Stimulated activated CD4-positive, alpha-beta T cell treated with anti-CD3 and anti-CD28 coated beads, Interleukin-12 subunit alpha, Interleukin-12 subunit beta, amount 100 ng/mL, for 4 hours (primary cell): ENCODE results near the gene GPD2.

Experiments
- DNase-seq: peaks from one replicate; pipeline ENCODE4 v3.0.0-alpha.2; 2020

GPD2 gene

DNA sequence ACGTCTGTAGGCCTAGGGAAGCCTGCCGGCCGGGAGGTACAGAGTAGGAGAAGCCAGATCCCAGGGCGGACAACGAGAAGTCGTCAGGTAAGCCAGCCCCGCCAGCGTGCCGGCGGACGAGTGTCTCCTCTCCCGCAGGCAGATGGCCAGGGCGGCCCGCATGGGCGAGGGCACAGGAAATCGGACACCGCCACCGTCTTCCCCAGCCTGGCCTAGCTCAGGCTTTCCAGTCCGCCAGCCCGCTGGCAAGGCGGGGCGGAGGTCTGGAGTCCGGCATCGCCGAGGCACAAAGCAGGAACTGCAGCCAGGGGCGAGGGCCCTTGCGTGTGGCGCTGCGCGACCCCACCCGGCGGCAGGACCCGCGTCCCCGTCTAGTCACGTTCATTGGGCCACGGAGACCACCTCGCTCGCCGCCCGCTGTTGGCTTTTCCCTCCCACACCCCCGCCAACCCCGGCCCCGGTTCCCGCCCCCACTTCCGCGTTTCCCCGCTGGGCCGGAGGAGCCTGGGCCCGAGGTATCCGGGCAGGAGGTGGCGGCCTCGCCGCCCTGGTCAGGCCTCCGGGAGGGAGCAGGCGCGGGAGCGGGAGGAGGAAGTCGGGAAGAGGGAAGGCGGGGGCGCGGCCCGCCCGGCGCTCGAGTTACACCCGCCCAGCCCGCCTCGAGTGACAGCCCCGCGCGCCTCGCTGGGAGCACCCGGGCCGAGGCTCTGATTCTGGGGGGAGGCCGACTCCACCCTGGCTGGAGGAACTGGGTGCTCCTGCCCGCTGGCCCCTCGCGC is at the start of gene GPD2:
GPD2 (plus strand) TSS at position 662 of the 779 bp plus-strand sequence. CDS start 39,727 bp downstream, outside the sequence.
- DNase-seq = peak; percentile 58

GRCh38 chr2:156394033-156394741 is 42.0 kb upstream of the GPD2 start:
- DNase-seq = no peak

- DNase-seq = no peak
Observed at GRCh38 chr2:156396126-156396525, 40.1 kb upstream of the GPD2 start.

DNA sequence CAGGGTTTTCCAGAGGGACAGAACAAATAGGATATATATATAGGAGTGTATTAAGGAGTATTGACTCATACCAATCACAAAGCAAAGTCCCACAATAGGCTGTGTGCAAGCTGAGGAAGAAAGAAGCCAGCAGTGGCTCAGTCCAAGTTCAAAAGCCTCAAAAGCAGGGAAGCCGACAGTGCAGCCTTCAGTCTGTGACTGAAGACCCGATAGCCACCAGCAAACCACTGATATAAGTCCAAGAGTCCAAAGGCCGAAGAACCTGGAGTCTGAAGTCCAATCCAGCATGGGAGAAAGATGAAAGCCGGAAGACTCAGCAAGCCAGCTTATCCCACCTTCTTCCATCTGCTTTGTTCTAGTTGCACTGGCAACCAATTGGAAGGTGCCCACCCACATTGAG is 39.0 kb upstream of the GPD2 start:
- no peak for DNase-seq

DNA sequence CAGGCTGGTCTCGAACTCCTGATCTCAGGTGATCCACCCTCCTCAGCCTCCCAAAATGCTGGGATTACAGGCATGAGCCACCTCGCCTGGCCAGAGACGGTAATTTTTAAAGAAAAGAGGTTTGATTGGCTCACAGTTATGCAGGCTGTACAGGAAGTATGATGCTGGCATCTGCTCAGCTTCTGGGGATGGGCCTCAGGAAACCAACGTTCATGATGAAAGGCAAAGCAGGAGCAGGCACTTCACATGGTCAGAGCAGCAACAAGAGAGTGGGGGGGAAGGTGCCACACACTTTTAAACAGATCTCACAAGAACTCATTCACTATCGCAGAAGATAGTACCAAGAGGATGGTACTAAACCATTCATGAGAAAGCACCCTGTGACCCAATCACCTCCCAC is 38.0 kb upstream of the GPD2 start:
- DNase-seq = no peak

- no peak for DNase-seq
Observed at GRCh38 chr2:156399224-156399949, 36.8 kb upstream of the GPD2 start.

- no peak for DNase-seq
Observed at GRCh38 chr2:156399950-156400705, 36.1 kb upstream of the GPD2 start.

DNA sequence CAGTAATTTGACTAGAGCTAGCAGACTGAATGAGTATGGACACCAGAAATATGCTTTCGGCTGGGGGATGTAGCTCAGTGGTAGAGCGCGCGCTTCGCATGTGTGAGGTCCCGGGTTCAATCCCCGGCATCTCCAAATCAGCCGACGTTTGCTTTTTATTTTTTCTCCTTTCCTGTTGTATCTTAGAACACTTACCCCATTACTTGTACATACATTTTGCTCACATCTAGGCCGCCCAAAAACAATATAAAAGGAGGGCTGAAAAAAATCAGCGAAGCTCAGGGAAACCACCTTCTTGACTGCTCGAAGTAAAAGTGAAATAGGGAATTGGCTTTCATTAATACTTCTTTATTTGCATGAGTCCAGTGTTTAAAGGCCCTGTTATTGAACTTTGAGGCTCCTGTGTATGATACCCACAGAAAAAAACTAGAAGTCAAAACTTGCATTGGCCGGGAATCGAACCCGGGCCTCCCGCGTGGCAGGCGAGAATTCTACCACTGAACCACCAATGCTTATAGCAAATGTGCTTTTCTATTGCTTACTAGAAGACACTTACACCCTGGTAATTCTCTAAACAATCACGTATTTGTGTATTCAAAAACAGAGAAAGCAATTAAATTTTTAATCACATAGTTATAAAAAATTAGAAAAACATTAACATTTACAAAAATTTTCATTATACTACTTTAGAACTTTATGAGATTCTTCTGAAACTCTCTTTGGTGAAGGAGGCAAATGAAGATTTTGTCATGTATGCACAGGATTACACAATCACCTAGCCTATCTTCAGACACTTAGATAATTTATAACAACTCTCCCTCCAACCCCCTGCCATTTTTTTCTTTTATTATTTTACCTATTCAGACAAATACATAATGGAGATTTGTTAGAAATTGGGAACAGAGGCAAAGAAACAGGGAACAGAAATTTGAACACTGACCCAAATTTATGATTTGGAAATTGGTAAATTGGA is 35.2 kb upstream of the GPD2 start:
- DNase-seq = peak; percentile 75

DNA sequence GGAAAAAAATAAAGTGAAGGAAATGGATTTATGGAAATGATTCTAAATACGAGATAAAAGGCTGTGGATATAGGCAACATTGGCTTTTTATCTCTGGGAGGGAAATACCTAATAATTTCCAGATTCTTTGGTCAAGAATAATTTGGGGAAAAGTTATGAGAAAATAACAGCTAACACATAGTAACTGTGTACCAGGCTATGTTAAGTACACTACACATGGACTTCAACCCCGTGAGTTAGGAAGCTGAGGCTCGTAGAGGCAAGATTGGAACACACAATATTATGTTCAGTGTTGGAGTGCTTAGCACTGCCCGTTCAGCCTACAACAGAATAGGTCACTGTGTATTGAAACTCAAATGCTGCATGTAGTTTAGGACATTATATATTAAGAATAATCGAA is 34.3 kb upstream of the GPD2 start:
- DNase-seq = no peak

DNA sequence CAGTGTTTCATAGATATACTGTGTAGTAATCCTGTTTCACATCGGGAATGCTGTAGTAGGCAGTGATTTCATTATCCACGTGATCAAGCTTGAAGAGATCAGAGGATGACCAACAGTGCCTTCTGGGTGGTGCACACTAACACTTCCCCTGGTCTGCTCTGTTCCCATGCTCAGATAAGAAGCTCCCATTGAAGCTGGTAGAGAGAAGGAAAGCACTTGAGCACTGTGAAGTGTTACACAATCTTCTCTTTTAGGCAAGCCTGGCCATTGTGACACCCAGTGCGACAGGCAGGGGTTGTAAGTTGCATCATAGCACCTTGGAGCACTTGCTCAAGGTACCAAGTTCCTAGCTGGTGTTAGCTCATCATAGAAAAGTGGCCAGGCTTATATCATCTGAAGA is 30.6 kb upstream of the GPD2 start:
- no peak for DNase-seq

GRCh38 chr2:156411835-156412234 is 24.3 kb upstream of the GPD2 start:
- no peak for DNase-seq

DNA sequence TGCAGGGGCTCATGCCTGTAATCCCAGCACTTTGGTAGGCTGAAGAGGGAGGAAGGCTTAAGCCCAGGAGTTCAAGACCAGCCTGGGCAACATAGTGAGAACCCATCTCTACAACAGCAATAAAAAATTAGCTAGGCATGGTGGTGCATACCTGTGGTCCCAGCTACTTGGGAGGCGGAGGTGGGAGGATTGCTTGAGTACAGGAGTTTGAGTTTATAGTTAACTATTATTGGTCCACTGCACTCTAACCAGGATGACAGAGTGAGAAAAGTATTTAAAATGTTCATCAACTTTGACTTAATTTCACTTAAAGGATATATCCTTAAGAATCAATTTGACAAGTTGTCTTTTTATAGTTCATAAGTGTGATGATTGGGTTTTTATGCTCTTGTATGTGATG is 14.3 kb upstream of the GPD2 start:
- no peak for DNase-seq

GRCh38 chr2:156423674-156424282 is 12.4 kb upstream of the GPD2 start:
- no peak for DNase-seq

DNA sequence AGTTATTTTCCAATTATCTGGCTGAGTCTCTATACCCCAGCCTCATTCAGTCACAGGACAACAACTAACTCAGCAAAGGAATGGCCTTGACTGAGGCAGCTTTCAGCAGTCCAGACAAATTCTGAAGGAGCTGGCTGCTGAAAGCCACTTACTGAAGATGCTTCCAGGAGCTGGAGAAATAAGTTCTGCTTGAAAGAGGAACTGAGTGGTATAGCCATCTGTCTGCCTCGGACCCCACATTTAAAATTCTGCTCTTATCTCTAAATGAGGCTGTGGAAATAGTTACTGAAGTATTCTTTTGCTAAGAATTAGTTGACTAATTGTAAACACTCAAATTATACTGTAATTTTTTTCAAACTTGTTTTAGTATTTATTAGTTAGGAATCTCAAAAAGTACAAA is 9.1 kb upstream of the GPD2 start:
- no peak for DNase-seq

- no peak for DNase-seq
Observed at GRCh38 chr2:156429211-156429610, 7.0 kb upstream of the GPD2 start.

GRCh38 chr2:156430236-156430979 is 5.8 kb upstream of the GPD2 start:
- DNase-seq = no peak

DNA sequence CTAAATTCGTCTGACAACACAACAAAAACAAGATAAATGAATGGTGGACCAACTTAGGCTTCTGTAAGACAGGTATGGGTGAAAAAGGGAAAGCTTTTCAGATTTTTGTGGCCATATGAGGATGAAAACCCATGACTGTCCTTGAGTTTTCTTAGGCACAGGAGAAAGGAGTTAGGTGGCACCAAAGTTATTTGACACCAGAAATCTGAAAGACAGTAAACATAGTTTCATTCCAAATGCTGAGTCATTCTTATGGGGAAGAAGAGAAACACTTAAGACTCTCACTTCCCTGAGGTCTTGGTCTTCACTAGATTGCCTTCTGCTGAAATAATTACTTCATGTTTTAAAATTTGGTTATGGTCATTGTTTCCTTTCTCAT is 5.2 kb upstream of the GPD2 start:
- DNase-seq = no peak

- no peak for DNase-seq
Observed at GRCh38 chr2:156434461-156435291, 1.5 kb upstream of the GPD2 start.

DNA sequence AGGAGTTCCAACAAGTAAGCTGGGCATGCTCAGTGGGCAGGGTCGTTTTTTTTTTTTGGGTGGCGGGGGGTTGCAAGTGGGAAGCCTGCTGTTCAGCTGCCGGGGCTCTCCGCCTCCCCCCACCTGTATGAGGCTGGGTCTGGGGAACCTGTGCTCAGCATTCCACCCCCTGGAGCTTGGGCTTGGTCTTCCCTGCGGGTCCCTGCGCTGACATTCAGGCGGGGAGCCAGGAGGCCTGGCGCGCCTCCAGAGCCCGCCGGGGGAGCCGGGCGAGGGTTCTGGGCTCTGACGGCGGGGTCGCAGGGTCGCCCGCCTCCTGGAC is 822 bp upstream of the GPD2 start:
- no peak for DNase-seq
